OCI-LY3 (cell line): ENCODE measurements around the gene CISTR.
"Not testable (repeated sequence)": the region's sequence is repeated elsewhere in the genome, so short reads cannot be mapped to it uniquely, and the experiment has no call there.

Source experiments
- H2AFZ ChIP-seq: fragments of 200-600, 300-600 bp; shearing (Covaris generic); 2 replicates; pipeline ENCODE4 v1.6.0; 2014; ENCODE audit warnings: antibody characterized with exemption, low read depth, low read length
- H3K27ac ChIP-seq: fragments of 200-600, 300-600 bp; sonication (generic); 2 replicates; pipeline ENCODE4 v1.5.1; 2014; ENCODE audit warnings: mild to moderate bottlenecking, low read length, moderate library complexity, mixed read lengths
- H3K27me3 ChIP-seq: fragments of 200-600, 300-600 bp; sonication (generic); 2 replicates; pipeline ENCODE4 v1.6.1; 2014; ENCODE audit warnings: low read depth, low read length, mixed read lengths
- H3K36me3 ChIP-seq: fragments of 200-600, 300-600 bp; sonication (generic); replicated peaks from 2 replicates; pipeline ENCODE3; 2014; ENCODE audit warnings: low read depth, low read length, mixed read lengths
- H3K4me1 ChIP-seq: fragments of 300-600, 200-600 bp; sonication (generic); 2 replicates; pipeline ENCODE4 v1.6.1; 2014; ENCODE audit warnings: low read length, mixed read lengths
- H3K4me2 ChIP-seq: fragments of 200-600, 300-600 bp; sonication (generic); 2 replicates; pipeline ENCODE4 v1.6.1; 2014; ENCODE audit warnings: low read length, mixed read lengths
- H3K4me3 ChIP-seq: fragments of 300-600, 200-600 bp; sonication (generic); 2 replicates; pipeline ENCODE4 v1.5.1; 2014; ENCODE audit warnings: antibody characterized with exemption, mild to moderate bottlenecking, low read length, moderate library complexity
- H3K79me2 ChIP-seq: fragments of 300-600, 200-600 bp; shearing (Covaris generic); 2 replicates; pipeline ENCODE4 v1.6.1; 2014; ENCODE audit warnings: mild to moderate bottlenecking, low read length, mixed read lengths
- H3K9ac ChIP-seq: fragments of 300-600, 200-600 bp; shearing (Covaris generic); 2 replicates; pipeline ENCODE4 v1.6.0; 2014; ENCODE audit warnings: mild to moderate bottlenecking, low read length, moderate library complexity
- H3K9me3 ChIP-seq: fragments of 200-600, 300-600 bp; shearing (Covaris generic); 2 replicates; pipeline ENCODE4 v1.6.1; 2014; ENCODE audit warnings: low read length, mixed read lengths; ENCODE audit not compliant: insufficient read depth
- H4K20me1 ChIP-seq: fragments of 200-600, 300-600 bp; sonication (generic); 2 replicates; pipeline ENCODE4 v1.6.1; 2016; ENCODE audit warnings: low read length, mixed read lengths; ENCODE audit not compliant: insufficient read depth
- EZH2phosphoT487 ChIP-seq: fragments of 200-600 bp; shearing (Covaris generic); IDR thresholded peaks from 2 replicates; pipeline ENCODE4 v1.6.1; 2018; ENCODE audit warnings: antibody characterized with exemption, mixed run types, low read depth
- TF ChIP-seq, protein P1 (sequence below): fragments of 200-600, 300-600 bp; sonication (generic); IDR thresholded peaks from 2 replicates; pipeline ENCODE4 v1.5.1; 2014; ENCODE audit warnings: antibody characterized with exemption, low read length, low read depth

The CISTR gene

DNA sequence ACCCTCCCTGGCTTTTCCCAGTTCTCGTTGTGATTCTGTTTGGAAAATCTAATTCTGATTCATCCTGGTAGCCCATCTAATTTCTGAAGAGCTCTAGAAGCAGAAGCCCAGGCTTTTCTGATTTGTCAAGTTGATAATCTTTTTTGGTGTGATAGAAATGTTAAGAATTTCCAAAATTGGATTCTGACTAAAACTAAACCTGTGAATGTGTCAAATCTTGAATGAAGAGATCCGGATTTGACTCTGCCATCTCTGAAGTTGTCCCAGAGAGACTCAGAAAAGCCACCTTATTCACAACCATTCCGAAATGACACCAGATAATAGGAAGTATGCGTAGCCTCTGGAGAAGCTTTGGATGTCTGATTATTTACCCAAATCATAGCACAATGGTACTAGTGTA, 12.8 kb upstream of the CISTR start:
- Histone ChIP-seq H2AFZ (no peak overlapping the region), H3K36me3 (no peaks in the 10 kb centered on the region), H3K4me1 (peaks cover 14% of the 10 kb centered on the region), H3K9ac (no peak overlapping the region), H3K27me3 (peaks cover 77% of the 10 kb centered on the region), H4K20me1 (no peaks in the 10 kb centered on the region), H3K4me2 (peak overlapping the region; percentile 61), H3K79me2 (no peaks in the 10 kb centered on the region), H3K27ac (no peak overlapping the region), H3K9me3 (no peaks in the 10 kb centered on the region), H3K4me3 (0 out of 2 replicates have a peak overlapping the region, but pooled peaks have one; percentile 8)
- TF ChIP-seq, protein P1, sequence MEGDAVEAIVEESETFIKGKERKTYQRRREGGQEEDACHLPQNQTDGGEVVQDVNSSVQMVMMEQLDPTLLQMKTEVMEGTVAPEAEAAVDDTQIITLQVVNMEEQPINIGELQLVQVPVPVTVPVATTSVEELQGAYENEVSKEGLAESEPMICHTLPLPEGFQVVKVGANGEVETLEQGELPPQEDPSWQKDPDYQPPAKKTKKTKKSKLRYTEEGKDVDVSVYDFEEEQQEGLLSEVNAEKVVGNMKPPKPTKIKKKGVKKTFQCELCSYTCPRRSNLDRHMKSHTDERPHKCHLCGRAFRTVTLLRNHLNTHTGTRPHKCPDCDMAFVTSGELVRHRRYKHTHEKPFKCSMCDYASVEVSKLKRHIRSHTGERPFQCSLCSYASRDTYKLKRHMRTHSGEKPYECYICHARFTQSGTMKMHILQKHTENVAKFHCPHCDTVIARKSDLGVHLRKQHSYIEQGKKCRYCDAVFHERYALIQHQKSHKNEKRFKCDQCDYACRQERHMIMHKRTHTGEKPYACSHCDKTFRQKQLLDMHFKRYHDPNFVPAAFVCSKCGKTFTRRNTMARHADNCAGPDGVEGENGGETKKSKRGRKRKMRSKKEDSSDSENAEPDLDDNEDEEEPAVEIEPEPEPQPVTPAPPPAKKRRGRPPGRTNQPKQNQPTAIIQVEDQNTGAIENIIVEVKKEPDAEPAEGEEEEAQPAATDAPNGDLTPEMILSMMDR: no peak
- no peak for TF ChIP-seq EZH2phosphoT487

DNA sequence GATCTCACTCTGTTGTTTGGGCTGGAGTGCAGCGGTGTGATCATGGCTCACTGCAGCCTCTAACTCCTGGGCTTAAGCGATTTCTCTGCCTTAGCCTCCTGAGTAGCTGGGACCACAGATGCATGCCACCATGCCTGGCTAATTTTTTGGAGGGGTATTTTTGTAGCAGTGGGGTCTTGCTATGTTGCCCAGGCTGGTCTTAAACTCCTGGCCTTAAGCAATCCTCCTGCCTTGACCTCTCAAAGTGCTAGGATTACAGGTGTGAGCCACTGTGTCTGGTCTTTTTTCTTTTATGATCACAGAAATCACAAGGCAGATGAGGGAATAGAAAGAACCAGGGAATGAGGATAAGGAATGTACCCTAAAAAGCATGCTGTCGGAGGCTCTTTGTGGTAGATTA, 11.0 kb upstream of the CISTR start:
- H3K36me3 ChIP-seq, H3K9me3 ChIP-seq, H3K9ac ChIP-seq, H3K4me3 ChIP-seq, H4K20me1 ChIP-seq, H3K79me2 ChIP-seq, H3K27ac ChIP-seq, H3K4me2 ChIP-seq, H2AFZ ChIP-seq: not testable (repeated sequence)
- Histone ChIP-seq H3K4me1 (peaks cover 25% of the 10 kb centered on the region), H3K27me3 (peaks cover 76% of the 10 kb centered on the region)

DNA sequence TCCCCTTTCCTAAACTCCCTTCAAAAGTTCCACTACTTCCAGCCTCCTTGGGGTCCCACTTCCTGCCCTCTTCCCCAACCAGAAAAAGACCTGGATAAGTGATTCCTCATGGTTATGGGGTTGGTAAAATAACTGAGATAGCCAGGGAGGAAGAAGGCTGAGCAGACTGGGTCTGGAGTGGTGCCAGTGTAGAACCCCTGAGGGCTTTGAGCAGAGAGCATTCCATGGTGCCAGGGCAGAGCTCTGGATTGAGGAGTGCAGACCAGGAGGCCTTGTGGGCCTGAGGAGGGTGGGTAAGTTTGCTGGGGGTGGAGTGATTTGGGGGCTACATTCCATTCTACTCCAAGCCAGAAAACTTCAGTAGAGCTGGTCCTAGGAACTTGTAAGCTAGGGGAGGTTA, 9.5 kb upstream of the CISTR start:
- Histone ChIP-seq H3K4me3 (no peak overlapping the region), H3K4me2 (no peak overlapping the region), H3K4me1 (peaks cover 39% of the 10 kb centered on the region), H3K36me3 (no peaks in the 10 kb centered on the region), H3K27ac (no peak overlapping the region), H3K9ac (no peak overlapping the region), H2AFZ (no peak overlapping the region), H3K27me3 (peaks cover 68% of the 10 kb centered on the region), H3K9me3 (no peaks in the 10 kb centered on the region), H4K20me1 (no peaks in the 10 kb centered on the region), H3K79me2 (no peaks in the 10 kb centered on the region)
- TF ChIP-seq EZH2phosphoT487: no peak
- TF ChIP-seq, protein P1: no peak

DNA sequence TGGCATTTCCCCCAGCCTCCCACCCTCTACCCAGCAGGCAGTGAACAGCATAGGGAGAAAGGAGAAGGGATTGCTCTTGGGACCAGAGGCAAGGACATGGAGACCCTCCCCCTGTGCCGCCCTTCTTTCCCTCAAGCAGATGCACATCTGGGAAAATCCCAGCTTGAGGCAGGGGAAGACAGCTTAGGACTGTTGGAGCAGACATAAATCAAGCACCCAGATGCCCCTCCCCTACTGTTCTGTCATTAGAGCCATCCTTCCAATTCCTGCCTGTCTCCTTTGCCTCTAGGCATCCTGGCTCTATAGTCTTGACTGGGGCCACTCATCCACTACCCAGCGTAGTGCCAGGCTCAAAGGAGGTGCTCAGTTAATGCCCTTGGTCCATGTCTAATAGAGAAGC, 7.5 kb upstream of the CISTR start:
- H2AFZ ChIP-seq: no peak overlapping the region
- no peak overlapping the region for H3K9ac ChIP-seq
- H3K4me2 ChIP-seq: no peak overlapping the region
- peaks cover 61% of the 10 kb centered on the region for H3K27me3 ChIP-seq
- TF ChIP-seq, protein P1: no peak
- TF ChIP-seq EZH2phosphoT487: no peak
- H3K4me3 ChIP-seq: no peak overlapping the region
- H3K36me3 ChIP-seq: no peaks in the 10 kb centered on the region
- H3K4me1 ChIP-seq: peaks cover 48% of the 10 kb centered on the region
- no peaks in the 10 kb centered on the region for H3K79me2 ChIP-seq
- no peak overlapping the region for H3K27ac ChIP-seq
- H4K20me1 ChIP-seq: no peaks in the 10 kb centered on the region
- no peaks in the 10 kb centered on the region for H3K9me3 ChIP-seq

DNA sequence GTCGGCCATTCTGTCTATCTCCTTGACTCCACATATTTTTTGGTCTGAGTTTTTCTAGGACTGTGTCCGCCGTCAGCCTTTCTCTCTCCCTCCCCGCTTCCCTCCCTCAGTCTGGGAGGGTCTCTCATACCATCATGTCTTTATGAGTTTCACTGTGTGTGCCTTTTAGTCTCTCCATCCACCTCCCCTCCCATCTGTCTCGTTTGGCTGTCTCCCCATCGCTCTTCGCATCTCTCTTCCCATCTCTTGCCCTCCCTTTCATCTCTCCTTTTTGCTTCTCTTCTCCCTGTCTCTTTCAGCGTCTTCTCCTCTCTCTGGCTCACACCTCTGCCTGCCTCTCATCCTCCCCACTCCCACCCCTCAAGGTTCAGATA, 6.9 kb upstream of the CISTR start:
- TF ChIP-seq EZH2phosphoT487: no peak
- TF ChIP-seq, protein P1: no peak
- Histone ChIP-seq H3K4me2 (peak overlapping the region; percentile 97), H4K20me1 (no peaks in the 10 kb centered on the region), H3K27me3 (peaks cover 60% of the 10 kb centered on the region), H3K9me3 (no peaks in the 10 kb centered on the region), H3K36me3 (no peaks in the 10 kb centered on the region), H3K4me1 (peaks cover 51% of the 10 kb centered on the region), H3K79me2 (no peaks in the 10 kb centered on the region), H3K9ac (peak overlapping the region; percentile 33; the same call in 1 of the 2 replicates), H3K27ac (no peak overlapping the region), H2AFZ (peak overlapping the region; percentile 72), H3K4me3 (peak overlapping the region; percentile 76)
